HAP-1 (cell line): ENCODE measurements around the gene STK10.

Source experiments
- DNase-seq, 2 experiments: peaks; one replicate each; pipeline ENCODE4 v3.0.0-alpha.2; 2016 to 2020; ENCODE audit warnings: low spot score in 2 of 2
- H3K27me3 ChIP-seq: fragments of 250-450 bp; sonication (Bioruptor Pico); 2 replicates; pipeline ENCODE4 v1.5.1; 2020; ENCODE audit warnings: low read depth, mild to moderate bottlenecking, moderate library complexity
- H3K36me3 ChIP-seq: fragments of 250-450 bp; sonication (Bioruptor Pico); replicated peaks from 2 replicates; pipeline ENCODE4 v1.5.1; 2020; ENCODE audit warnings: mild to moderate bottlenecking
- H3K4me1 ChIP-seq: fragments of 250-450 bp; sonication (Bioruptor Pico); 2 replicates; pipeline ENCODE4 v1.5.1; 2020; ENCODE audit warnings: mild to moderate bottlenecking
- H3K4me3 ChIP-seq: fragments of 250-450 bp; sonication (Bioruptor Pico); 2 replicates; pipeline ENCODE4 v1.5.1; 2020; ENCODE audit warnings: mild to moderate bottlenecking, moderate library complexity
- H3K9me3 ChIP-seq: fragments of 250-450 bp; sonication (Bioruptor Pico); 2 replicates; pipeline ENCODE4 v1.5.1; 2020; ENCODE audit warnings: mild to moderate bottlenecking, moderate library complexity
- in situ Hi-C: fragments of 300-500 bp; cut with MboI; formaldehyde crosslinking; loops from 3 replicates; pipeline ENCODE4 v1.14.3; 2020; ENCODE audit warnings: low sequenced_read_pairs, inconsistent platforms, mixed read lengths

The STK10 gene

DNA sequence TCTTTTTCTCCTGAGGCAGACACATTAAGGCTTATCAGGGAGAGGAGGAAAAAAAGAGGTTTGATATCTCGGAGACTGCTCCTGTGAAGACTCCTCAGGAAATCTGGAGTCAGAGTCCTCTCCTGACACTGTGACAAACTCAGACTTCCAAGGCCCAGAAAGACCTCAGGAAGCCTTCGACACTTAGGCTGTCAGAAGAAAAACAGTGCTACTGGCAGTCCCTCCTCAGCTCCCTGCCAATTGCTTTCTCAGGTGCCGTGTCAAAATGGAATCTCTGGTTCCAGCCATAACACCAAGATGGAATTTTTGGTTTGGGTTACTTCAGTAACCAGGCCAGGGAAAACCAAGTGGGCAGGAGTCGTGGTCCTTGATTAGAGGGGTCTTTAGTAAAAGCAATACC, 4.1 kb downstream of the STK10 start:
- no peak overlapping the region for H3K4me3 ChIP-seq
- no peak for DNase-seq
- peaks cover 4% of the 10 kb centered on the region for H3K4me1 ChIP-seq
- H3K27me3 ChIP-seq = no peaks in the 10 kb centered on the region
- in situ Hi-C loops = no loop called here
- no peaks in the 10 kb centered on the region for H3K9me3 ChIP-seq
- H3K36me3 ChIP-seq = no peaks in the 10 kb centered on the region

DNA sequence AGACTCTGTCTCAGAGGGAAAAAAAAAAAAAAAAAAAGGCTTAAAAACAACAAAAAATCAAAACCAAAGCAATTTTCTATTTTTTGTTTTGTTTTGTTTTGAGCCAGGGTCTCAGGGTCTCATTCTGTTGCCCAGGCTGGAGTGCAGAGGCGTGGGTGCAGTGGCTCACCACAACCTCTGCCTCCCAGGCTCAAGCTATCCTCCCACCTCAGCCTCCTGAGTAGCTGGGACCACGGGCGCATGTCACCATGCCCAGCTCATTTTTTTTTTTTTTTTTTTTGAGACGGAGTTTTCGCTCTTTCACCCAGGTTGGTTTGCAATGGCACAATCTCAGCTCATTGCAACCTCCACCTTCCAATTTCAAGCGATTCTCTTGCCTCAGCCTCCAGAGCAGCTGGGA, 5.7 kb downstream of the STK10 start:
- H3K4me1 ChIP-seq = peaks cover 4% of the 10 kb centered on the region
- H3K27me3 ChIP-seq = no peaks in the 10 kb centered on the region
- in situ Hi-C loops = no loop called here
- no peaks in the 10 kb centered on the region for H3K36me3 ChIP-seq
- no peak for DNase-seq
- H3K4me3 ChIP-seq = no peak overlapping the region
- H3K9me3 ChIP-seq = no peaks in the 10 kb centered on the region

DNA sequence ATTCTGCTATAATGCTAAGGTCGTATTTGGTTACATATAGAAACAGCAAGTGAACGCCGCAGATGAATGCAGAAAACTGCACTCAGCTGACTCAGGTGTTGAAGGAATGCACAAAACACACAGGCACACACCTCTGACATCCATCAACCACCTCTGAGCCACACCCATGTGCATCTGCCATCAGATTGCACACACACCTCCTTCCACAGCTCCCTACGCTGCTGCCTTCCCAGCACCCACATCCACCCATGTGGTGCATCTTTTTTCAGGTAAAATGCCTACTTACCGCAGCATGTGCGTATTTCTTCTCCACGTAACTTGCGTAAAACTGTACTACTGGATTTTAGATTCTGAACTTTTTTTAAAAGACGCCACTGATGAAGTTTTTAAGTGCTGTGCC, 7.1 kb downstream of the STK10 start:
- no peaks in the 10 kb centered on the region for H3K9me3 ChIP-seq
- H3K4me3 ChIP-seq = no peak overlapping the region
- no peaks in the 10 kb centered on the region for H3K36me3 ChIP-seq
- in situ Hi-C loops = no loop called here
- H3K27me3 ChIP-seq = no peaks in the 10 kb centered on the region
- DNase-seq = no peak
- no peaks in the 10 kb centered on the region for H3K4me1 ChIP-seq

DNA sequence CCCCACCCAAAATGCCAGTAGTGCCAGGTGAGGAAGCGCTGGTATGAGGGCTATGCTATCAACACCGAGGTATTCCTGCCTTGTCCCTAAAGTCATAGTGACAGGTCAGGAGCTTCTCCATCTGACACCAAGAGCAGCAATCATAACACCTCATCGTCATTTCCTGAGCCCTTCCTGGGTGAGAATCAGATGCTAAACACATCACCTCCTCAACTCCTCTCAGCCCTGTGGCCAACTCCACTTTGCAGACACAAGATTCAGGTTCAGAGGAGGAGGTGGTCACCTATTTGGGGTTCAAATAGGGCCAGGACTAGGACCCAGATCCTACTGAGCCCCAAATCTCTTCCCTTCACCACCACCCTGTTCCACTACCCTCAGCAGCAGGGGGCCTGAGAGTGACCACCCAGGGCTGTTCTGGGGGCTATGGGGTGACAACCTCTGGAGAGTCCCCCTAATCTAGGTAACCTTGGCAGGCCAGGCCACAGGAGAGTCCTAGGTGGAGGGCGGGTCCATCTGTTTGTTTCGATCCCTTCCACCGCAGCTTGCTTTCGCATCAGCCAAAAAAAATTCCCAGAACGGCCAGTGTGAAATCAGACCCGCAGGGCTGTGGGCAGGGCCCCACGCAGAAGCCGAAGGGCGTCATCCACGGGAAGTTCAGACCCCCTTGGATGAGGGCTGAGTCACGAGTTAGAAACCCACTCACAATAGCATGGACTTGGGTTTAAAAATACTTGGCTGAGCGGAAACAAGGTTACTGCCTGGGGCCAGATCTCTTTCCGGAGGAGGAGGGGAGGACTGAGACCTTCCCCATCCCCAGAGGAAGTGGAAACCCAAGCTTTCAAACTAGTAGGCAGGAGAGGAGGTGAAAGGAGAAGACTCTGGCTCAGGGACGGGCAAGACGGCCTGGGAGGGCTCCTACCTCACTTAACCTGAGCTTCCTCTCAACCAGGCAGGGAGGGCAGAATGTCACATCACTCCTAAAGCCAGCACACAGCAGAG, 8.7 kb downstream of the STK10 start:
- Histone ChIP-seq H3K4me3 (no peak overlapping the region), H3K36me3 (no peaks in the 10 kb centered on the region), H3K27me3 (no peaks in the 10 kb centered on the region), H3K9me3 (no peaks in the 10 kb centered on the region), H3K4me1 (no peaks in the 10 kb centered on the region)
- no peak for DNase-seq
- in situ Hi-C loops = no loop called here

DNA sequence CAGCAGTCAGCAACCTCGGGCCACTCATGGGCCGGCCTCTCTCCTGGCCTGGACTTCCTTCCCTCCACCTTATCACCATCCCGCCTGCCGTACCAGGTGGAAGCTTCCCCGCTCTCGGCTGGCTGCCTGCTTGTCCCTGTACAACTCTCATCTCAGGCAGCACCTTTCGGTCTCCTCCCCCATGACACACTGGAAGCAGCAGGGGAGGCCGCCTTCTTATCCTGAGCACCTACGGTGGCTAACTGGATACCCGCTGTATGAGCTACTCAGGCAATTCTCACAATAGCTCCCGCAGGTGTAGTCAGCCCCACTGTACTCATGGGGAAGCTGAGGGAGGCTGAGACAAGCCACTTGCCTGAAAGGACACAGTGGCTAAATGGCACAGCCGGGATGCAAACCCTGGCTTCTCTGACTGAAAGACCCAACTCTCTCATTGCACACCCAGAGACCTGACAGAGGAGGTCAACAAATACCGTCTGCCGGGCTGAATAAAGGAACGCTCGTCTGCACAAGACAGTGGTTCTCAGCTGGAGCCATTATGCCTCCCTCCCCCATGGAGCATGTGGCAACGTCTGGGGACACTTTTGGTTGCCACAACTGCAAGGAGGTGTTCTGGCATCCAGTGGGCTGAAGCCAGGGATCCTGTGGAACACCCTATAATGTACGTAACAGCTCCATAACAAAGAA, 9.6 kb downstream of the STK10 start:
- Histone ChIP-seq H3K4me1 (no peaks in the 10 kb centered on the region), H3K9me3 (no peaks in the 10 kb centered on the region), H3K4me3 (no peak overlapping the region), H3K36me3 (no peaks in the 10 kb centered on the region), H3K27me3 (no peaks in the 10 kb centered on the region)
- no peak for DNase-seq
- in situ Hi-C loops = no loop called here

DNA sequence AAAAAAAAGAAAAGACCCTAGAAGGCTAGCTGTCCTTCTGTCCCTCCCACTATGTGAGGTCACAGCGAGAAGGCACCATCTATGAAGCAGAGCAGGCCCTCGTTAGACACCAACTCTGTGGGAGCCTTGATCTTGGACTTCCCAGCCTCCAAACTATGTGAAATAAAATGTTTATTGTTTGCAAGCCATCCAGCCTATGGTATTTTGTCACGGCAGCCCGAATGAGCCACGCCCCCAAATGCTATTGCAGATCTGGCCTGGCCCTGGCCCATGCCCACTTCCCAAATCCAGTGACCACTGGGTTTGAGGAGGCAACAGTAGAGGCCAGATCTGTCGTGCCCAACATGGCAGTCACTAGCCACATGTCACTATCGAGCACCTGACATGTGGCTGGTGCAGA, 10.8 kb downstream of the STK10 start:
- Histone ChIP-seq H3K36me3 (no peaks in the 10 kb centered on the region), H3K9me3 (no peaks in the 10 kb centered on the region), H3K27me3 (no peaks in the 10 kb centered on the region), H3K4me3 (no peak overlapping the region), H3K4me1 (no peaks in the 10 kb centered on the region)
- in situ Hi-C loops = no loop called here
- no peak for DNase-seq

DNA sequence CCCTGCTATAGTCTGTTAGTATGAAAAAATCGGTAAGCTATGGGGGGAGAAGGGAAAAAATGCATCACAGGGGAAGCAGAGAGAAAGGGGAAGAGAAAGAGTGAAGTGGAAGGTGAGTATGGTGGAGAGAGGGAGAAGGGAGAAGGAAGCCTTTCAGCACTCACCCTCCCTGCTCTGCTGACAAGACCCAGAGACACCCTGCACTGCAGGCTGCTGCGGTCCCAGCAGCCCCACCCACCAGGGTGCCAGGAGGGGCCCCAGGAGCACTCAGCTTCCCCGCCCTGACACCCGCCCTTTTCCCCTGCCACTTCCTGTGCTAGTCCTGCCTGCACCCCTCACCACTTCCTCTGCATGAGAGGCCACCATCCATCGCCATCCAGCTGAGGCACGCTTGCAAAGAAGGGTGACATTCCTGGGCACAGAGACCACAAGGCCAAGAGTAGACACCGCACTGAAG, 12.7 kb downstream of the STK10 start:
- Histone ChIP-seq H3K27me3 (no peaks in the 10 kb centered on the region), H3K4me1 (peaks cover 9% of the 10 kb centered on the region), H3K9me3 (no peaks in the 10 kb centered on the region), H3K4me3 (no peak overlapping the region), H3K36me3 (no peaks in the 10 kb centered on the region)
- in situ Hi-C loops = no loop called here
- DNase-seq = no peak

DNA sequence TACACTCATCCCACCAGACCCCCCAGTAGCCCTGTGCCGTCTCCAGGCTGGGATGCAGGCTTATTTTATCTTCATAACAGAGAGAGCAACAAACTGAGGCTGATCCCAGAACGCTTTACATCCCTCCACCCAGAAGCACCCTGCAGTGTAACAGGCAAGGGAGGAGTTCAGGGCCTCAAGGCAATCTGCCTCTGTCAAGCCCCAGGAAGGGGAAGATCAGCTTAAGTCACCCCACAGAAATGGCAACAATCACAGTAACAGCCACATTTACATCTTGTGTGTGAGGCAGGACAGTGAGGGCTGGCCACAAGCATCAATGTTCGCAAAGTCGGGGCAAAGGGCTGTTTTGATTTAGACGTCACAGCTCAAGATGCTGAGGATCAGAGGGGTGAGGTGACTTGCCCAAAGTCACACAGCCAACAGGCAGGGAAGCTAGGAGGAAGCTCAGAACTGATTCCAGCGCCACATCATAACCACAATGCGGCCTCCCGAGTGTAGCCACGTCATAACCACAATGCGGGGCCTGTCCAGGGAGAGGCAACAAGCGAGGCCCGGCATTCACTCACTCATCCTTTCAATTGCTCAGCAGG, 14.4 kb downstream of the STK10 start:
- Histone ChIP-seq H3K36me3 (no peaks in the 10 kb centered on the region), H3K4me3 (no peak overlapping the region), H3K9me3 (no peaks in the 10 kb centered on the region), H3K27me3 (no peaks in the 10 kb centered on the region), H3K4me1 (peaks cover 9% of the 10 kb centered on the region)
- in situ Hi-C loops = no loop called here
- DNase-seq = no peak

DNA sequence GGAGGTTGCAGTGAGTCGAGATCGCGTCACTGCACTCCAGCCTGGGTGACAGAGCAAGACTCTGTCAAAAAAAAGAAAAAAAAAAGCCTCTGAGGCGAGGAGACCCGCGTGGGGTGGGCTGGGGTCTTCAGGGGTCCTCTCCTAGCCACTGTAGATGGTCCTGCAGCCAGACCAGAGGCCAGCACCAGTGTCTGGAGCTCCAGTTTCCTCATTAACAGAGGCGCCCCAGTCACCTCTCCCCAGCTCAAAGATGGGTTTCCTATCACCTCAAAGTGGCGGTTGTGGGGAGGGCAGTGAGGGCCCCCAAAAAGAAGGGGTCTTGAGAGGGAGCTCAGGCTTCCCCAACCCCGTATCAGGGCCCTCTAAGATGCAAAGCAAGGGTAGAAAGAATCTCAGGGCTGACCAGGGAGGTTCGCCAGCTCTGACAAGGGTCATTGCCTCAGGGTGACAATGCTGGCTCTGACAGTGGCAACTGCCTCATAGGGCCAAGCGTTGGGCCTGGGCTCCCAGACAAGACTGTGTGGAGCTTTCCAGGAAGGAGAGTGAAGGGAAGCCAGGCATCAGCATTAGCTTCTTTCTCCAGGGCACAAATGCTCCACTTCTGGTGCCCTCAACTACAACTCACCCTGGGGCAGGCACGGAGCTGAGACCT, 15.0 kb downstream of the STK10 start:
- Histone ChIP-seq H3K36me3 (no peaks in the 10 kb centered on the region), H3K9me3 (no peaks in the 10 kb centered on the region), H3K27me3 (no peaks in the 10 kb centered on the region), H3K4me3 (no peak overlapping the region), H3K4me1 (peaks cover 9% of the 10 kb centered on the region)
- in situ Hi-C loops = no loop called here
- no peak for DNase-seq

DNA sequence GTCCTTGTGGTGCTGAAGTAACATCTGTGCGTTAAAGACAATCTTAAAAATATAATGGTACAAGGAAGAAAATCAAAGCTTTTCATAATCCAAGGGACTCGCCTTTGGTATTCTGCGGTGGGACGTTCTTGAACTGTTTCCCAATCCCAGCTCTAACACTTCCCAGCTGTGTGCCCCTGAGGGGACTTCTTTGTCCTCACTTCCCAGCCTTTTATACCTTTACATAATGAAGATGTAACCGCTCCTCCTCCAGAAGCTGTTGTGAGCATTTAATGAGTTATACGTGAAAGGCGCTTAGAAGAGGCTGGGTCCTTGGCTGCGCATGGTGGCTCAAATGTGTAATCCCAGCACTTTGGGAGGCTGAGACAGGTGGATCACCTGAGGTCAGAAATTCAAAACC, 16.9 kb downstream of the STK10 start:
- H3K36me3 ChIP-seq = no peaks in the 10 kb centered on the region
- in situ Hi-C loops = no loop called here

DNA sequence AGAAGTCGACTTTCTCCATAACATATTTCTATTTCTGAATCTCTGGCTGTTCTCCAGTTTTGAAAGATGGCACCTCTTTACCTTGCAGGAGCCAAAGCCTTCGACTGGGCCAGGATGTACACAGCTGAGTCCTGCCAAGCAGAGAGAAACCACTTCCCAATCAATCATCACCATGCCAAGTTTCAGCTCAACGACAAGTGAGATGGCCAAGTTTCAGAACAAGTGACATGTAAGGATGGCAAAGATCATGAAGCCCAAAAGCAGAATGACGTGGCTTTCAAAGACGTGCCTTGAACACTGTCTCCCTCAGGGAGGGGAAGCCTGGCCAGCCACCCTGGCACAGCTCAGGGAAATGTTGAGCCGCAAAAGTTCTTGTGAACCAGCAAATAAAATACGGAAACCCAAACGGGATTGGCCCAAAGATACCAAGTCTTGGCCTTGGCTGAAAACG, 17.7 kb downstream of the STK10 start:
- in situ Hi-C loops = no loop called here
- Histone ChIP-seq H3K36me3 (no peaks in the 10 kb centered on the region), H3K4me3 (no peak overlapping the region), H3K9me3 (no peaks in the 10 kb centered on the region), H3K4me1 (peaks cover 9% of the 10 kb centered on the region), H3K27me3 (no peaks in the 10 kb centered on the region)
- no peak for DNase-seq

More for the DNA sequence above, 16.9 kb downstream of the STK10 start:
- no peaks in the 10 kb centered on the region for H3K9me3 ChIP-seq
- no peak overlapping the region for H3K4me3 ChIP-seq
- peaks cover 9% of the 10 kb centered on the region for H3K4me1 ChIP-seq
- DNase-seq = peak; percentile 66 to 77
- no peaks in the 10 kb centered on the region for H3K27me3 ChIP-seq

DNA sequence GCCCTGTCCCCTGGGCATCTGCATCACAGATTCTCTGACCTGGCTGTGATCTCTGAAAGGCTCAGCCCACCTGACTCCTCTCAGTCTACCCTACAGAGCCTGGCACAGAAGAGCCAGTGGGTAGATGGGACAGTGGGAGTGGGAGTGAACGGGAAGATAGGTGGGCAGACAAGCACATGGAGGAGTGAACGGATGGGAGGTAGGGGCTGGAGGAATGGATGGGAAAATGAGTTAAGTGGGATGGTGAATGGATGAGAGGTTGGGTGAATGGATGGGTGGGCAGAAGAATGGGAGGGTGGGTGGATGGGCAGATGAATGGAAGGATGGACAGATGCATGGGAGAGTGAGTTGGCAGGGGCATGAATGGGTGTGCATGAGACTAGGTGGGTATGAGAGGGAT, 18.8 kb downstream of the STK10 start:
- Histone ChIP-seq H3K27me3 (no peaks in the 10 kb centered on the region), H3K4me1 (peaks cover 9% of the 10 kb centered on the region), H3K36me3 (no peaks in the 10 kb centered on the region), H3K9me3 (no peaks in the 10 kb centered on the region), H3K4me3 (no peak overlapping the region)
- DNase-seq = no peak
- in situ Hi-C loops = no loop called here

DNA sequence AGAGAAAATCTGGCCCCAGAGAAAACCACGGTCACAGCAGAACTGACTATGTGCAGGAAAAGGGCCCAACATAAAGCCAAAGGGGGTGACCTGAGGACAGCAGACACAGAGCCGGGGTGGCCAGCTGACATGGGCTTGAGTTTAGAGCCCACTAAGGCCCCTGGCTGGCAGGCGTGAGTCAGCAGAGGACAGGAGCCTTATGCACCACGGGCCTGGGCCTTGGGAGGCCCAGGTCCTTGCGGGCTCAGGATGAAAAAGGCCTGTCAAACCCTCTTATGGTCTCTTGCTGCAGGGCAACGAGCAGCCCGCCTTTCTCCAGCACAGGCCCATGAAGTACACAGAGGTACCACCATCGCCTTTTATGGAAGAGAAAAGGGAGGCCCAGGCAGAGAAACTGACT, 19.7 kb downstream of the STK10 start:
- H3K9me3 ChIP-seq = no peaks in the 10 kb centered on the region
- H3K27me3 ChIP-seq = no peaks in the 10 kb centered on the region
- DNase-seq = no peak
- H3K4me3 ChIP-seq = no peak overlapping the region
- peaks cover 9% of the 10 kb centered on the region for H3K4me1 ChIP-seq
- no peaks in the 10 kb centered on the region for H3K36me3 ChIP-seq
- in situ Hi-C loops = no loop called here
